ENCODE results near the gene USP47.
A peak's percentile ranks its signal among the peaks of the same experiment; 100 is the strongest.

USP47 gene

DNA sequence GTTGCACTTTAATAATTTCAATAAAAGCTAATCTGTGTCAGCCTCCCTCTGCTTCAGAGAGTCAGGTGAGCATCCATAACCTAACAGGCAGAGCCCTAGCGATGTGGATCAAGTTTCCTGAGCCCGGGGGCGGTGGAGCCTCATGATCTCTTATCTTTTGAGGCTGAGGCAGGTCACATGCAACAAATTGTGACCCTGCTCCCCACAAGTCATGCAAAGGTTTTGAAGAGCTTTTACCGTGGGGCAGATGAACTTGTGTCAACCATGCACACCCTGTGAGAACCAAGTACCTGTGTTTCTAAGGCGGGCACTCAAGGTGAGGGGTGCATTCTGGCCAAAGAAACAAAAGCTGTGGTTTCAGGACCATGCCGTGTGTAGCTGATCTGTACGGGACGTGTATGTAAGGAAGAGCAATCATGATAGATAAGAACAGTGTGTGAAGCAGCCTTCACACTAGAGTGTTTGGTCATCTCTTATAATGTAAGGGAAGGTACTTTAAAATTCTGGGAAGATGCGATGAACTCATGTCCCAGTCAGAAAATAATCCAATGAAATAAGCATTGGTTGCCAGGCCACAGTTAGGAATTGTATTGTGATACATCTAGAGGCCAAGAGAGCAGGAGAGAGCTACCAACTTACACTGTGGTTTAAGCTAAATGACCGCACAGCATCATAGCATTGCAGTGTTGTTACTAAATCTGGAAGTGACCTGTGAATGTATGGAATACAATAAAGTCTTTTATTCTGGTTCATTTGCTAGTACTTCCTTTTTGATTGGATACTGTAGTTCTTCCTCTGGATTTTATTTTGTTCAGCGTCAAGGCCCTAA lies 116.8 kb downstream of the USP47 start:
- intact Hi-C loops (cut with DNase I), result no loop called here
- peak in 10 of 42 donors; percentile 17 to 72 (median 54) for DNase-seq

GRCh38 chr11:11959601-11960000 lies 117.8 kb downstream of the USP47 start:
- intact Hi-C loops (cut with DNase I), result no loop called here

DNA sequence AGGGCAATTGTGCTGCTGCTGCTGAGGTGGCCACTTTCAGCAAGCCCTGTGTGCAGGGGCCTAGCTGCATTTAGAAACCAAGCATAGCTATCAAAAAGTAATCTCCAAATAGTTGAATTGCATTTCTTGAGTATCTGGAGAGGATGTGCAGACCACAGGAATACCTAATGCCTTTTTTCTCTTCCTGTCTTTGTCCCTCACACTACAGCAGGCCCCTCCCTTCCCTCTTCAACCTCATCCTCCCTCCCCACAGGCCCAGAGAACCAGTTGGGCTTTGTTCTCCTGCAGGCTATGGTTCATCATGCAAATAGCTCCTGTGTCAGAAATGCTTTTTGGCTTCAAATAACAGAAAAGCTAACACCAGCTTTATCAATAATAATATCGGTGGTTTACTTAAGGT lies 118.9 kb downstream of the USP47 start:
- DNase-seq, result peak in 2 of 42 donors; percentile 8 to 10
- intact Hi-C loops (cut with DNase I), result loop anchor here (10.0 kb wide), 1 partner anchor 116 kb away; the partner anchor contains the start of gene USP47

More at GRCh38 chr11:11959601-11960000, 117.8 kb downstream of the USP47 start:
- peak in 1 of 42 donors; percentile 9 for DNase-seq

DNA sequence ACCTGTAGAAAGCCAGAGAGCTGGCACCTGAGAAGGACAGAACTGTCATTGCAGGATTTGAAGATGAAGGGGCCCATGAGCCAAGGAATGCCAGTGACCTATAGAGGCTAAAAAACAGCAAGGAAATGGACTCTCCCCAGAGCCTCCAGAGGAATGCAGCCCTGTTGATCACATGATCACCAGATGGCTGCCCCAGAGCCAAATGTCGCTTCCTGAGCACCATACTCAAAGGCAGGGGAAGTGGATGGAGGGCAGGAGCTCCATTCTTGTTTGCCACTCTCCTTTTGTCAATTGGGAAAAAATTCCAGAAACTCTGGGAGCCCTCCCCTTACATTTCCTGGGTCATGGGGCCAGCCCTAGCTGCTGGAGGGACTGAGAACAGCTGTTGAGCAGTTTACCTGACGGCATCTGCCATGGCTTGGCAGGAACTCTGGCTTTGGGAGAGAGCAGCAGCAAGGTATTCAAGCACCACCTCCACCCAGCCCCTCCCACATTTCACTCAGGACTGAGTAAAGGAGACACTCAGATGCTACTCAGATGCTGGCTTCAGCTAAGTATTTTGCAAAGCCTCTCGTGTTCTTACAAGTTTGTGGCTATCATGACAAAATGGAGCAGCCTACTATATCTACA lies 119.7 kb downstream of the USP47 start:
- intact Hi-C loops (cut with DNase I), result loop anchor here (10.0 kb wide), 1 partner anchor 117 kb away; the partner anchor contains the start of gene USP47
- peak in 3 of 42 donors; percentile 17 to 40 (median 17) for DNase-seq

DNA sequence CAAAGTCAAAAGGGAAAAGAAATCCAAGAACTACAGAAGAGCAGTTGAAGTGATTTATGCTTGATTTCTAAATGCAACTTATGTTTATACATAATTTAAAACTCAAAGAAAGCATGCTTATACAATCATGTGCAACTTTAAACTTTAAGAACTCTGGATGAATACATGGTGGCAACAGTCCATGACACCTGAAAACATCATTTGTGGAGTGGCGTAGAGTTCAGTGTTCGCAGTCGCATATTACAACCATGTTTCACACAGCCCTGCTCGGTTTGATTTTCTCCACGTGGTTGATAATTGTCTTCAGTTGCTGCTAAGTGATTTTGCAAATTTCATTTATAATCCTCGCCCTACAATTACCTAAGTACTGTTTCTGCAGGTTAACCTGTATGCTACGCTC lies 121.3 kb downstream of the USP47 start:
- intact Hi-C loops (cut with DNase I), result loop anchor here (10.0 kb wide), 1 partner anchor 118 kb away; the partner anchor contains the start of gene USP47
- DNase-seq, result no peak

DNA sequence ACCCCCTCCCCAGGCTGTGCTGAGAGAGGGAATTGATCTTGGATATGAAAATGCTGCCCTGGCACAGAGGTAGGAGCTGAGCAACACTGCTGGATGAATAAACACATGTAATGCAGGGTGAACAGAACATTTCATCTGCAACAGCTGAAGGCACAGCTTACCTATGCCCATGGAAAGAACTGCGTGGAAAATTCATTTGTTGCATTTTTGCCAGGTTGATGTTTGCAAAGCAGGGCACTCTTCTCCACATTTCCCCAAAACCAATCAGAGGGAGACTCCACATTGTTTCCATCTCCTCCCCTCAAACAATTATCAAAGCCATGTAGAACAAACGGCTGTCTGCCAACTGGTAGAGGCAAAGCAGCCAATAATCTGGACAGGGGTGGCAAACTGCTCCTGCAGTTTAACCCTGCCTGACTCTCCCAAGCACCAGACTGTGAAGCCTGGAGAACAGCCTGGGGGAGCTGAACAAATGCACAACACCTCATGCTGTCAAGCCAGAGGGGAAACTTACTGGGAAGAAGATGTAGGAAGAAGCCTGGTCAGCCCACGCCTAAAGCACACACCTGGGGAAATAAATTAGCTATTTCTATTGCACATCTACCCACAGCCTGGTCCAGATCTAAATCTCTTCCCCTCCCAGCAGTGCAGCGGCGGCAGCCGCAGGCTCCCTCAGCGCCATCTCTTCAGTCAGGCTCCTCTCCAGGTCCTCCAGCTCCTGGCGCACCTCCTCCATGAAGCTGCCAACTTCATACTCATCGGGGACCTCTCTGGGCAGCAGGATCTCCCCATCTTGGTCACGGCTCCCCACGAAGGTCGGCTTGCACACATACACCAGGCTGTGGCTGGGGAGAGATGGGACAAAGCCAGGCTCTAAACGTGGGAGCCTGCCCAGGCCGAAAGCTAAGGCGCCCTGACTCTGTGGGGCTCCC lies 122.3 kb downstream of the USP47 start:
- intact Hi-C loops (cut with DNase I), result loop anchor here (10.0 kb wide), 1 partner anchor 119 kb away; the partner anchor contains the start of gene USP47
- DNase-seq, result peak in 23 of 42 donors; percentile 28 to 84 (median 58)

DNA sequence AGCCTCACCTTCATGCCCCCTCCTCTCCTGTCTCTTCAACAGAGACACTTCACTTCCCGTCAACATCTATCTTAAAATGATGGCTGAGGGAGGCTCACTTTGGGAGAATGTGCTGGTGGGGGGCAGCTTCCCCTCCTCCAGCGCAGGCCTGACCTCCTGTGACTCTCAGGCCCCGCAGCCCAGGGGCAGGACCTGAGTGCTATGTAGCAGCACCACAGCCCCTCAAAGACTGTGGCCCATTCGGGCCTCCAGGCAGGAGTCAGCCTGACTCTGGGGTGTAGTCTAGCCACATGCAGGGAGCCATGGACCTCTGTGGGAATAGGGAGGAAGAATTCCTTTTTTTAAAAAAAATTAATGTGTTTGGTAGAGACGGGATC lies 123.0 kb downstream of the USP47 start:
- intact Hi-C loops (cut with DNase I), result loop anchor here (10.0 kb wide), 1 partner anchor 120 kb away; the partner anchor contains the start of gene USP47
- DNase-seq, result no peak

- intact Hi-C loops (cut with DNase I), result loop anchor here (10.0 kb wide), 1 partner anchor 120 kb away; the partner anchor contains the start of gene USP47
- no peak for DNase-seq
These were observed 123.4 kb downstream of the USP47 start for GRCh38 chr11:11965192-11965591.

- DNase-seq, result no peak
- intact Hi-C loops (cut with DNase I), result loop anchor here (10.0 kb wide), 1 partner anchor 121 kb away; the partner anchor contains the start of gene USP47
These were observed 124.0 kb downstream of the USP47 start for GRCh38 chr11:11965656-11966353.

- intact Hi-C loops (cut with DNase I), result loop anchor here (10.0 kb wide), 1 partner anchor 122 kb away; the partner anchor contains the start of gene USP47
- peak in 29 of 42 donors; percentile 35 to 89 (median 66) for DNase-seq
These were observed 124.6 kb downstream of the USP47 start for GRCh38 chr11:11966354-11966741.

DNA sequence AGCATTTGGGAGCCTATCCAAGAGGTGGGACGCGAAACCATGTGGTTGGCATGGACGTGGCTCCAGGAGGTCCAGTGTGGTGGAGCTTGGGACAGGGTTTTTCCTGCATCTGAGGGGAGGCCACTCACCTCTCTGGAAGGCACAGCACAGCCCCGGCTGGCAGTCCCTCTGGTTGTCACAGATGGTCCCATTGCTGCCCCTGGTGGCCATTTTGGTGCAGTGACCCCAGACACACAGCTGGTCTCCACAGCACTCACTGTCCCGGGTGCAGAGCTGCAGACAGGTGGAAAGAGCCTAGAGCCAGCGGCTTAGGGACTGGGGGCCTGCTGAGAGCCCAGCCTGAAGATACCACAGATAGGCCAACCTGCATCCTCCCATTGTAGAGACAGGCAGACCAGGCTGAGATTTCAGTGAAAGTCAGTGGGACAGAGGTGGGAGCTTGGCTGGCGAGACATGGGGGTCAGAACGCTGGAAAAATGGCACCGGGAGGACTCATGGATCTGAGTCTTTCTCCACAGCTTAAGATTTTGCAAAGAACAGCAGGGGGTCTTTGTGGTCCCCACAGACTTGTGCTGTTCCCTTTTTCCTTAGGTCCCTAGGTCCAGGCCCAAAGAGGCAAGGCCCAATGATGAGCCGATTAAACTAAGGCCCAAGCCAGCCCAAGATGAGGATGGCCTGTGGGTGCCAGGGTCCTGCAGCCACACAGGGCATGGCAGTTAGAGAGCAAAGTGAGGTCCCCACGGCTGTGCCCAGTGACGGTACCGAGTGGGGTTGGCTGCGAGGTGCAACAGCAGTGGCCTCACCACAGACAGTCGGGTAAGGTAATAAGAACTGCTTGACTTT lies 125.3 kb downstream of the USP47 start:
- peak; percentile 65 to 92 (median 80) for DNase-seq
- intact Hi-C loops (cut with DNase I), result loop anchor here (10.0 kb wide), 1 partner anchor 122 kb away; the partner anchor contains the start of gene USP47

- intact Hi-C loops (cut with DNase I), result loop anchor here (10.0 kb wide), 1 partner anchor 123 kb away; the partner anchor contains the start of gene USP47
- DNase-seq, result peak in 2 of 42 donors; percentile 4 to 32
These were observed 126.1 kb downstream of the USP47 start for GRCh38 chr11:11967669-11968510.

DNA sequence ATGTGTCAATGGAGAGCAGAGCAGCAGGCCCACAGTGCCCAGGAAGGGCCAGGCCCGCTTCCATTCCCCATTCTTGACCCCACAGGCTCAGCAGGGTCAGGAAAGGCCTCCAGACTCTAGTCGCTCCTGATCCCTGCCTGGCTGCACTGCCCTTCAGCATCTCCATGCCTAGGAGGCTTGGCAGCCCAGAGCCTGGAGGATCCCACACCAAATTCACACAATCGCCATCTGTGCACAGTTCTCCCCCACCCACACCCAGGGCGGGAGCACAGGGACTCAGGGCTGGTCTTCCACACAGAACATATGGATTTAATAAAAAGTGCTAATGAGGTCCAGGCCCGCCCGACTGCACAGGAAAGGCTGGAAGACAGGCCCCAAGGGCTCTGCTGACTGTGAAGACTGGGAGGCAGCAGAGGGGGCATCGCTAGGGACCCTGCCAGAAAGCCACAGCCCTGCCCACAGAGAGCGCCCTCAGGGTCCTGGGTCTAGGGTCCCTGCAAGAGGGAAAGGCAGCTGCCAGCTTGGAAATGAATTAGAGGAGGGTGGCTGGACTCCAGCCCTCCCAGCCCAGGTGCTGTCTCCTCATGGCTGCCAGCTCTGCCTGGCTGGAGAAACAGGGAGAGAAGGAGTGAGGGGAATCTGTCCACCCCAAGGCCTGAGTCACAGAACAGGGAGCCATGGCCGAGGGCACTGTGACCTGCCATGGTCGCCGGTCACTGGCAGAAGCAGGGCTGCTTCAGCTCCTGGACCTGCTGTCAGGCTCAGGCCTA lies 126.9 kb downstream of the USP47 start:
- DNase-seq, result peak in 5 of 42 donors; percentile 4 to 36 (median 9)
- intact Hi-C loops (cut with DNase I), result loop anchor here (10.0 kb wide), 1 partner anchor 124 kb away; the partner anchor contains the start of gene USP47

- intact Hi-C loops (cut with DNase I), result loop anchor here (10.0 kb wide), 1 partner anchor 125 kb away; the partner anchor contains the start of gene USP47
- DNase-seq, result peak in 40 of 42 donors; percentile 47 to 85 (median 71)
These were observed 127.8 kb downstream of the USP47 start for GRCh38 chr11:11969380-11970215.

Measured in head of caudate nucleus (tissue), 42 donors.